NCI-H2196 (cell line): ENCODE measurements around the gene CWH43.
"Not testable (repeated sequence)": the region's sequence is repeated elsewhere in the genome, so short reads cannot be mapped to it uniquely, and the experiment has no call there.

Experiments
- DNase-seq: peaks from one replicate; lab custom pipeline; 2025; ENCODE audit not compliant: unreplicated experiment; lab: John Stamatoyannopoulos, UW

Gene CWH43

GRCh38 chr4:49096215-49096614 is 110.1 kb downstream of the CWH43 start:
- not testable (repeated sequence) for DNase-seq

- not testable (repeated sequence) for DNase-seq
Observed at GRCh38 chr4:49096627-49097026, 110.6 kb downstream of the CWH43 start.

GRCh38 chr4:49097071-49097470 is 111.0 kb downstream of the CWH43 start:
- DNase-seq: not testable (repeated sequence)

GRCh38 chr4:49097505-49097904 is 111.4 kb downstream of the CWH43 start:
- DNase-seq: not testable (repeated sequence)

- not testable (repeated sequence) for DNase-seq
Observed at GRCh38 chr4:49098034-49098759, 112.1 kb downstream of the CWH43 start.

- DNase-seq: not testable (repeated sequence)
Observed at GRCh38 chr4:49099831-49100444, 113.9 kb downstream of the CWH43 start.

GRCh38 chr4:49102344-49102898 is 116.3 kb downstream of the CWH43 start:
- not testable (repeated sequence) for DNase-seq

GRCh38 chr4:49103436-49104136 is 117.5 kb downstream of the CWH43 start:
- DNase-seq: not testable (repeated sequence)

- not testable (repeated sequence) for DNase-seq
Observed at GRCh38 chr4:49104231-49104930, 118.3 kb downstream of the CWH43 start.

GRCh38 chr4:49105248-49105904 is 119.3 kb downstream of the CWH43 start:
- DNase-seq: not testable (repeated sequence)

GRCh38 chr4:49107262-49107661 is 121.2 kb downstream of the CWH43 start:
- not testable (repeated sequence) for DNase-seq

- DNase-seq: not testable (repeated sequence)
Observed at GRCh38 chr4:49108183-49108978, 122.3 kb downstream of the CWH43 start.

- not testable (repeated sequence) for DNase-seq
Observed at GRCh38 chr4:49109567-49110166, 123.6 kb downstream of the CWH43 start.

- not testable (repeated sequence) for DNase-seq
Observed at GRCh38 chr4:49110579-49110978, 124.5 kb downstream of the CWH43 start.
